ENCODE data around the gene CCN2. TPM values are rescaled to one million over a fixed set of nuclear protein-coding genes. Genes with fewer than 3 reads are reported as not detected.
"Not testable (repeated sequence)": the region's sequence is repeated elsewhere in the genome, so short reads cannot be mapped to it uniquely, and the experiment has no call there.

Gene CCN2
- total RNA-seq, 2 donors from 2014 or later, result 28.6 to 29.4 TPM

- H3K4me3 Mint-ChIP-seq, result peak overlapping the region; percentile 70
- H3K4me1 ChIP-seq (ENCODE audit: control insufficient read depth, insufficient read depth, low read length); H3K27me3 ChIP-seq (ENCODE audit: control insufficient read depth, insufficient read depth, low read length, poor library complexity, severe bottlenecking); H3K4me3 ChIP-seq (ENCODE audit: low read length); H3K9ac ChIP-seq (ENCODE audit: extremely low read depth, low read length, poor library complexity, severe bottlenecking); H3K27me3 Mint-ChIP-seq (ENCODE audit: insufficient read depth); DNase-seq; H3K27ac ChIP-seq (ENCODE audit: low read depth, low read length); H3K36me3 ChIP-seq (ENCODE audit: control insufficient read depth, insufficient read depth, low read length): not testable (repeated sequence)
- WGBS, 2 experiments (ENCODE audit: insufficient coverage in 1 of 2, insufficient read length in 1 of 2), result 54 to 62% methylated on average over 4 to 5 of the region's 5 CpGs
- H3K9me3 Mint-ChIP-seq, result peaks cover 31% of the 10 kb centered on the region
- H3K4me1 Mint-ChIP-seq, result peaks cover 35% of the 10 kb centered on the region
- H3K36me3 Mint-ChIP-seq (ENCODE audit: low read depth), result peaks cover 25% of the 10 kb centered on the region
- H3K9me3 ChIP-seq (ENCODE audit: control insufficient read depth, low read length), result peaks cover 26% of the 10 kb centered on the region
- peak overlapping the region; percentile 79 for H3K27ac Mint-ChIP-seq
These were observed 49.8 kb downstream of the CCN2 start for GRCh38 chr6:131901326-131901873.

GRCh38 chr6:131900231-131900630, 50.9 kb downstream of the CCN2 start:
- DNase-seq, result no peak
- peaks cover 26% of the 10 kb centered on the region for H3K36me3 Mint-ChIP-seq (ENCODE audit: low read depth)
- no peaks in the 10 kb centered on the region for H3K4me1 ChIP-seq (ENCODE audit: control insufficient read depth, insufficient read depth, low read length)
- peaks cover 24% of the 10 kb centered on the region for H3K4me1 Mint-ChIP-seq
- H3K27me3 ChIP-seq (ENCODE audit: control insufficient read depth, insufficient read depth, low read length, poor library complexity, severe bottlenecking), result no peaks in the 10 kb centered on the region
- no peak overlapping the region for H3K4me3 ChIP-seq (ENCODE audit: low read length)
- H3K9me3 ChIP-seq (ENCODE audit: control insufficient read depth, low read length), result peaks cover 26% of the 10 kb centered on the region
- H3K9ac ChIP-seq (ENCODE audit: extremely low read depth, low read length, poor library complexity, severe bottlenecking), result no peak overlapping the region
- no peak overlapping the region for H3K4me3 Mint-ChIP-seq
- H3K9me3 Mint-ChIP-seq, result peaks cover 32% of the 10 kb centered on the region
- no peak overlapping the region for H3K27ac Mint-ChIP-seq
- TF ChIP-seq CTCF (conservative IDR thresholded peaks at IDR 0.05), result no peak
- no peaks in the 10 kb centered on the region for H3K27me3 Mint-ChIP-seq (ENCODE audit: insufficient read depth)
- H3K27ac ChIP-seq (ENCODE audit: low read depth, low read length), result no peak overlapping the region
- H3K36me3 ChIP-seq (ENCODE audit: control insufficient read depth, insufficient read depth, low read length), result no peaks in the 10 kb centered on the region

- H3K4me1 Mint-ChIP-seq, result peaks cover 14% of the 10 kb centered on the region
- no peaks in the 10 kb centered on the region for H3K4me1 ChIP-seq (ENCODE audit: control insufficient read depth, insufficient read depth, low read length)
- no peak overlapping the region for H3K4me3 ChIP-seq (ENCODE audit: low read length)
- peaks cover 4% of the 10 kb centered on the region for H3K36me3 ChIP-seq (ENCODE audit: control insufficient read depth, insufficient read depth, low read length)
- no peak overlapping the region for H3K27ac Mint-ChIP-seq
- no peak overlapping the region for H3K4me3 Mint-ChIP-seq
- H3K9me3 Mint-ChIP-seq, result peaks cover 32% of the 10 kb centered on the region
- DNase-seq, result no peak
- 94 to 100% methylated on average over 1 of the region's 1 CpG for WGBS, 2 experiments (ENCODE audit: insufficient coverage in 1 of 2, insufficient read length in 1 of 2)
- no peaks in the 10 kb centered on the region for H3K27me3 Mint-ChIP-seq (ENCODE audit: insufficient read depth)
- peaks cover 26% of the 10 kb centered on the region for H3K9me3 ChIP-seq (ENCODE audit: control insufficient read depth, low read length)
- no peaks in the 10 kb centered on the region for H3K27me3 ChIP-seq (ENCODE audit: control insufficient read depth, insufficient read depth, low read length, poor library complexity, severe bottlenecking)
- H3K9ac ChIP-seq (ENCODE audit: extremely low read depth, low read length, poor library complexity, severe bottlenecking), result no peak overlapping the region
- peaks cover 25% of the 10 kb centered on the region for H3K36me3 Mint-ChIP-seq (ENCODE audit: low read depth)
- no peak for TF ChIP-seq CTCF (conservative IDR thresholded peaks at IDR 0.05)
- no peak overlapping the region for H3K27ac ChIP-seq (ENCODE audit: low read depth, low read length)
These were observed 52.5 kb downstream of the CCN2 start for GRCh38 chr6:131898718-131899117.

Other genes starting within 250 kb of the CCN2 start
- gene OR2A4, start 250.0 kb downstream of the CCN2 start, total RNA-seq, result not detected
- gene CTAGE9, start 240.4 kb downstream of the CCN2 start, total RNA-seq, result not detected
- gene ENPP1, start 143.4 kb downstream of the CCN2 start, total RNA-seq, result 10 to 100 TPM; 11.6 to 16.1 TPM

Measured in endodermal cell (in vitro differentiated cells).